ENCODE data around the gene ARHGEF40.

The ARHGEF40 gene

GRCh38 chr14:21060614-21061346 lies 9.3 kb upstream of the ARHGEF40 start:
- no peak for DNase-seq

- DNase-seq, result no peak
These were observed 8.8 kb upstream of the ARHGEF40 start for GRCh38 chr14:21061347-21061668.

GRCh38 chr14:21063479-21063878 lies 6.6 kb upstream of the ARHGEF40 start:
- no peak for DNase-seq

GRCh38 chr14:21066882-21067502 lies 3.1 kb upstream of the ARHGEF40 start:
- peak; percentile 30 for DNase-seq

- peak; percentile 86 for DNase-seq
These were observed 1.4 kb upstream of the ARHGEF40 start for GRCh38 chr14:21068521-21069387.

GRCh38 chr14:21069388-21070082 lies 569 bp upstream of the ARHGEF40 start:
- DNase-seq, result peak; percentile 55

GRCh38 chr14:21070610-21071224 lies 613 bp downstream of the ARHGEF40 start:
- DNase-seq, result no peak

- peak; percentile 81 for DNase-seq
These were observed 1.3 kb downstream of the ARHGEF40 start for GRCh38 chr14:21071225-21072030.

- DNase-seq, result no peak
These were observed 1.9 kb downstream of the ARHGEF40 start for GRCh38 chr14:21072031-21072473.

- DNase-seq, result no peak
These were observed 2.8 kb downstream of the ARHGEF40 start for GRCh38 chr14:21072781-21073339.

GRCh38 chr14:21073921-21074320 lies 3.8 kb downstream of the ARHGEF40 start:
- DNase-seq, result no peak

- no peak for DNase-seq
These were observed 4.5 kb downstream of the ARHGEF40 start for GRCh38 chr14:21074398-21075272.

GRCh38 chr14:21075719-21076437 lies 5.8 kb downstream of the ARHGEF40 start:
- no peak for DNase-seq

GRCh38 chr14:21077672-21078071 lies 7.6 kb downstream of the ARHGEF40 start:
- DNase-seq, result no peak

- DNase-seq, result no peak
These were observed 8.2 kb downstream of the ARHGEF40 start for GRCh38 chr14:21078287-21078686.

GRCh38 chr14:21078726-21079125 lies 8.6 kb downstream of the ARHGEF40 start:
- DNase-seq, result no peak

- no peak for DNase-seq
These were observed 11.5 kb downstream of the ARHGEF40 start for GRCh38 chr14:21081521-21082142.

- DNase-seq, result no peak
These were observed 13.6 kb downstream of the ARHGEF40 start for GRCh38 chr14:21083565-21084325.
